ENCODE measurements around the gene HEXIM1.

DNA sequence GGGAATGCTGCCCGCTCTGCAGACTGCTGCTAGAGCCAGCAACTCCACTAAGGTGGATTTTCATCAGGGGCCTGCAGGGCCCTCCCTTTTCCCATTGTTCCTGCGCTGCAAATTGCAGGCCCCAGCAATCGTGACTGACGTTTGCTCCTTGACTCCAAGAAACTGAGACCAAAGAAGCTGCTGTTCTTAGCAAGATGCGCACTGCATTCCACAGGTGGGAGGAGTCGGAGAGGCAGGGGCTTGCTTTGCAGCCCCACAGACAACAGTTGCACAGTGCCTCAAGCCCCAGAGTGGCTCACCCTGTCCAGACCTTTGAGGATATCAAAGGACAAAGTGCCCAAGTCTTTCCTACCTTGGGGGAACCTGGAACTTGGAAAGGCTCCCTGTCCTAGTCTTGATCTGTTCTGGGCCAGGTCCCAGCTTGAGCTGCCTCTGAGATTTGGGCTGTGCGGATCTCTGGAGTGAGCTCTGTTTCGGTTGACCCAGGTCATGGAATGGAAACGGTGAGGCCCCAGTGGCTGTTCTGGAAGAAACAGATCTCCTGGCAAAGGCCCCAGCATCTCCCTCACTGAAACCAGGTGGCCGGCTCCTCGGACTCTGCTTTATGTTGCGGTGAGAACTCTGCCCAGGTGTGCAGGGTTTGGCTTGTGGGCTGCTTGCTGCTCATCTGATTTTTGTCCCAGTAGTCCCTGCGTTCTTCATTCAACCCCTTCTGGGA, 40.8 kb upstream of the HEXIM1 start:
- TF ChIP-seq, protein P1, sequence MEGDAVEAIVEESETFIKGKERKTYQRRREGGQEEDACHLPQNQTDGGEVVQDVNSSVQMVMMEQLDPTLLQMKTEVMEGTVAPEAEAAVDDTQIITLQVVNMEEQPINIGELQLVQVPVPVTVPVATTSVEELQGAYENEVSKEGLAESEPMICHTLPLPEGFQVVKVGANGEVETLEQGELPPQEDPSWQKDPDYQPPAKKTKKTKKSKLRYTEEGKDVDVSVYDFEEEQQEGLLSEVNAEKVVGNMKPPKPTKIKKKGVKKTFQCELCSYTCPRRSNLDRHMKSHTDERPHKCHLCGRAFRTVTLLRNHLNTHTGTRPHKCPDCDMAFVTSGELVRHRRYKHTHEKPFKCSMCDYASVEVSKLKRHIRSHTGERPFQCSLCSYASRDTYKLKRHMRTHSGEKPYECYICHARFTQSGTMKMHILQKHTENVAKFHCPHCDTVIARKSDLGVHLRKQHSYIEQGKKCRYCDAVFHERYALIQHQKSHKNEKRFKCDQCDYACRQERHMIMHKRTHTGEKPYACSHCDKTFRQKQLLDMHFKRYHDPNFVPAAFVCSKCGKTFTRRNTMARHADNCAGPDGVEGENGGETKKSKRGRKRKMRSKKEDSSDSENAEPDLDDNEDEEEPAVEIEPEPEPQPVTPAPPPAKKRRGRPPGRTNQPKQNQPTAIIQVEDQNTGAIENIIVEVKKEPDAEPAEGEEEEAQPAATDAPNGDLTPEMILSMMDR (IDR thresholded peaks at IDR 0.05): no peak
- TF ChIP-seq EP300 (IDR thresholded peaks at IDR 0.05): no peak
- TF ChIP-seq POLR2AphosphoS5 (IDR thresholded peaks at IDR 0.05): no peak

Measured in upper lobe of left lung (tissue), 4 donors.